Measurements from ENCODE around the gene KLF16.

DNA sequence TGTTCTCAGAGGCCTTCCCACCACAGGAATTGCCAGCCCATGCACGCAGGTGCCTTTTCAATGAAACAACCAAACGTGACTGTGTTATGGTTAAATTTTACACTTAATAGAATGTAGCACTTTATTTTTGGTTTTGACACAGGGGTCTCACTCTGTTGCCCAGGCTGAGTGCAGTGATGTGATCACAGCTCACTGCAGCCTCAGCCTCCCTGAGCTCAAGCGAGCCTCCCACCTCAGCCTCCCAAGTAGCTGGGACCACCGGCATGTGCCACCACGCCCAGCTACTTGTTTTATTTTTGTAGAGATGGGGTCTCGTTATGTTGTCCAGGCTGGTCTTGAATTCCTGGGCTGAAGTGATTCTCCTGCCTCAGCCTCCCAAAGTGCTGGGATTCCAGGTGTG is 58.5 kb downstream of the KLF16 start:
- TF ChIP-seq, protein P1, sequence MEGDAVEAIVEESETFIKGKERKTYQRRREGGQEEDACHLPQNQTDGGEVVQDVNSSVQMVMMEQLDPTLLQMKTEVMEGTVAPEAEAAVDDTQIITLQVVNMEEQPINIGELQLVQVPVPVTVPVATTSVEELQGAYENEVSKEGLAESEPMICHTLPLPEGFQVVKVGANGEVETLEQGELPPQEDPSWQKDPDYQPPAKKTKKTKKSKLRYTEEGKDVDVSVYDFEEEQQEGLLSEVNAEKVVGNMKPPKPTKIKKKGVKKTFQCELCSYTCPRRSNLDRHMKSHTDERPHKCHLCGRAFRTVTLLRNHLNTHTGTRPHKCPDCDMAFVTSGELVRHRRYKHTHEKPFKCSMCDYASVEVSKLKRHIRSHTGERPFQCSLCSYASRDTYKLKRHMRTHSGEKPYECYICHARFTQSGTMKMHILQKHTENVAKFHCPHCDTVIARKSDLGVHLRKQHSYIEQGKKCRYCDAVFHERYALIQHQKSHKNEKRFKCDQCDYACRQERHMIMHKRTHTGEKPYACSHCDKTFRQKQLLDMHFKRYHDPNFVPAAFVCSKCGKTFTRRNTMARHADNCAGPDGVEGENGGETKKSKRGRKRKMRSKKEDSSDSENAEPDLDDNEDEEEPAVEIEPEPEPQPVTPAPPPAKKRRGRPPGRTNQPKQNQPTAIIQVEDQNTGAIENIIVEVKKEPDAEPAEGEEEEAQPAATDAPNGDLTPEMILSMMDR (IDR thresholded peaks at IDR 0.05; ENCODE audit: insufficient read depth, low read depth, low read length): no peak
- TF ChIP-seq EZH2 (IDR thresholded peaks at IDR 0.05; ENCODE audit: insufficient read depth, low read length): no peak
